Suprapubic skin (tissue), 4 donors: Measurements from ENCODE around the gene WBP1L. TPM values are rescaled to one million over a fixed set of nuclear protein-coding genes. Genes with fewer than 3 reads are reported as not detected.
A peak's percentile ranks its signal among the peaks of the same experiment; 100 is the strongest.

Experiments
- DNase-seq, 2 donors: peaks; one replicate each; pipeline ENCODE4 v3.0.0-alpha.2; 2019; ENCODE audit warnings: low spot score in 2 of 2
- H3K27ac ChIP-seq: fragments of 200-600 bp; sonication (generic); one replicate; pipeline ENCODE4 v1.5.1; 2019
- H3K27me3 ChIP-seq: fragments of 200-600 bp; sonication (generic); one replicate; pipeline ENCODE4 v1.5.1; 2019
- H3K36me3 ChIP-seq: fragments of 200-600 bp; sonication (generic); one replicate; pipeline ENCODE4 v1.5.1; 2019
- H3K4me1 ChIP-seq: fragments of 200-600 bp; sonication (generic); one replicate; pipeline ENCODE4 v1.5.1; 2019
- H3K4me3 ChIP-seq: fragments of 200-600 bp; sonication (generic); one replicate; pipeline ENCODE4 v1.5.1; 2019; ENCODE audit warnings: mild to moderate bottlenecking
- H3K9me3 ChIP-seq: fragments of 200-600 bp; sonication (generic); one replicate; pipeline ENCODE4 v1.5.1; 2019
- CTCF ChIP-seq, 2 donors: fragments of 200-600 bp in 1 of 2; fragments of 450-650 bp in 1 of 2; sonication (generic) in 1 of 2; IDR thresholded peaks; one replicate each; pipeline ENCODE4 v1.5.1; 2016 to 2019; ENCODE audit warnings: antibody characterized with exemption in 2 of 2, mild to moderate bottlenecking in 1 of 2, moderate library complexity in 1 of 2
- EP300 ChIP-seq: sonication (generic); formaldehyde crosslinking; IDR thresholded peaks from one replicate; pipeline ENCODE4 v1.6.1; 2017; ENCODE audit warnings: antibody characterized with exemption
- POLR2A ChIP-seq, 2 donors: fragments of 450-650 bp; IDR thresholded peaks; one replicate each; pipeline ENCODE4 v1.6.1; 2017; ENCODE audit warnings: antibody characterized with exemption in 2 of 2, mild to moderate bottlenecking in 2 of 2, moderate library complexity in 2 of 2
- POLR2AphosphoS5 ChIP-seq, 3 donors: sonication (generic); formaldehyde crosslinking; IDR thresholded peaks; one replicate each; pipeline ENCODE4 v1.6.1; 2017; ENCODE audit warnings: antibody characterized with exemption in 3 of 3
- WGBS: methylation state at CpG from one replicate; pipeline ENCODE4 v1.1.5; 2018; 5-methylcytosine and 5-hydroxymethylcytosine counted together
- total RNA-seq, 4 donors: library from RNA; depleted of rRNA; stranded (reverse); fragments of >200 nt; gene quantifications; one replicate each; pipeline ENCODE4 v1.1.0, GENCODE V29; 2016

WBP1L gene
- total RNA-seq, 4 donors from 2014 or later, result 103 to 166 (median 125) TPM

GRCh38 chr10:102801496-102801895 is 57.7 kb downstream of the WBP1L start:
- no peak for TF ChIP-seq EP300
- no peak for TF ChIP-seq CTCF (IDR thresholded peaks at IDR 0.05)
- no peak for TF ChIP-seq POLR2AphosphoS5 (IDR thresholded peaks at IDR 0.05)
- TF ChIP-seq POLR2A (IDR thresholded peaks at IDR 0.05), result no peak
- 9% methylated on average over 2 of the region's 2 CpGs for WGBS
- no peak for DNase-seq

DNA sequence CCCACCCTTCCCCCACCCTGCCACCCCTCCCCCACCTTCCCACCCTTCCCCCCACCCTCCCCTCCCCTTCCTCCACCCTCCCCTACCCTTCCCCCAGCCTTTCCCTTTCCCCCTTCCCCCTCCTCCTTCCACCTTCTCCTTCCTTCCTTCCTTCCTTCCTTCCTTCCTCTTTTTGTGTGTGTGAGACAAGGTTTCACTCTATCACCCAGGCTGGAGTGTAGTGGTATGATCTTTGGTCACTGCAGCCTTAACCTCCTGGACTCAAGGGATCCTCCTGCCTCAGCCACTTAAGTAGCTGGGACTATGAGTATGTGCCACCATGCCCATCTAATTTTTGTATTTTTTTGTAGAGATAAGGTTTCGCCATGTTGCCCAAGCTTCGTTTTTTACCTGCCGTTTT is 58.2 kb downstream of the WBP1L start:
- no peak for TF ChIP-seq CTCF (IDR thresholded peaks at IDR 0.05)
- peak overlapping the region; percentile 72 for H3K27ac ChIP-seq
- H3K4me3 ChIP-seq, result no peak overlapping the region
- no peak for DNase-seq
- no peaks in the 10 kb centered on the region for H3K9me3 ChIP-seq
- peaks cover 24% of the 10 kb centered on the region for H3K36me3 ChIP-seq
- H3K27me3 ChIP-seq, result no peaks in the 10 kb centered on the region
- 37% methylated on average over 3 of the region's 3 CpGs for WGBS
- peaks cover 62% of the 10 kb centered on the region for H3K4me1 ChIP-seq

More at GRCh38 chr10:102801496-102801895, 57.7 kb downstream of the WBP1L start:
- H3K36me3 ChIP-seq, result peaks cover 24% of the 10 kb centered on the region
- H3K27me3 ChIP-seq, result no peaks in the 10 kb centered on the region
- H3K27ac ChIP-seq, result peak overlapping the region; percentile 72
- no peak overlapping the region for H3K4me3 ChIP-seq
- no peaks in the 10 kb centered on the region for H3K9me3 ChIP-seq
- H3K4me1 ChIP-seq, result peaks cover 67% of the 10 kb centered on the region

GRCh38 chr10:102802920-102803534 is 59.3 kb downstream of the WBP1L start:
- Histone ChIP-seq H3K4me3 (no peak overlapping the region), H3K9me3 (no peaks in the 10 kb centered on the region), H3K36me3 (peaks cover 21% of the 10 kb centered on the region), H3K27me3 (no peaks in the 10 kb centered on the region), H3K4me1 (peaks cover 52% of the 10 kb centered on the region), H3K27ac (peak overlapping the region; percentile 72)
- TF ChIP-seq CTCF (IDR thresholded peaks at IDR 0.05) (no peak), POLR2AphosphoS5 (IDR thresholded peaks at IDR 0.05) (peak in 1 of 3 donors; percentile 49)
- peak in 1 of 2 donors; percentile 84 for DNase-seq
- 51% methylated on average over 6 of the region's 6 CpGs for WGBS

DNA sequence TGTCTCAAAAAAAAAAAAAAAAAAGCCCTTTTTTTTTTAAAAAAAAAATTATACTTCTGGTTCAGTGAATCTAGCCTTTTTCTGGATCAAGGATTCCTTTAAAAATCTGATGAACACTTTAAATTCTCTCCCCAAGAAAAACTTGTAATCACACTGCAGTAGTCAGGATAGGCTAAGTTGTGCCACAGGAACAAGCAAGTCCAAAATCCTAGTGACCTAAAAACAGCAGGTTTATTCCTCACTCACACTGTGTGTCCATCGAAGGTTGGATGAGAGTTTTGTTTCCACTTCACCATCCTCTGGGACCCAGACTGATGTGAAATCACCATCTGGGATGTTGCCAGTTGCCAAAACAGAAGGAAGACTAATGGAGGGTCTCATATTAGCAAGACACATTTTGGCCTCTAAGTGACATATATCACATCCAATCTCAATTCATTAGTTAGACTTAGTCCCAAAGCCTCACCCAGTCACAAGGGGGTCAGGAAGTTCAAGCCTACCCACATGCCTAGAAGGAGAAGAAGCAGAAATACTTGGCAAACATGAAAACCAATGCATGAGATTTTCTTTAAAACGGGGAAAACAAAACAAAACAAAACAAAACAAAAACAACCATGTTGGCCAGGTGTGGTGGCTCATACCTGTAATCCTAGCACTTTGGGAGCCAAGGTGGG is 60.8 kb downstream of the WBP1L start:
- Histone ChIP-seq H3K27ac (no peak overlapping the region), H3K4me3 (no peak overlapping the region), H3K4me1 (peaks cover 43% of the 10 kb centered on the region), H3K36me3 (peaks cover 8% of the 10 kb centered on the region), H3K9me3 (no peaks in the 10 kb centered on the region), H3K27me3 (no peaks in the 10 kb centered on the region)
- no peak for TF ChIP-seq CTCF (IDR thresholded peaks at IDR 0.05)
- TF ChIP-seq POLR2AphosphoS5 (IDR thresholded peaks at IDR 0.05), result no peak
- TF ChIP-seq POLR2A (IDR thresholded peaks at IDR 0.05), result no peak
- TF ChIP-seq EP300, result no peak
- 86% methylated on average over 2 of the region's 2 CpGs for WGBS
- DNase-seq, result no peak

- DNase-seq, result no peak
- Histone ChIP-seq H3K9me3 (no peaks in the 10 kb centered on the region), H3K36me3 (peaks cover 34% of the 10 kb centered on the region), H3K27ac (no peak overlapping the region), H3K27me3 (no peaks in the 10 kb centered on the region), H3K4me1 (peaks cover 11% of the 10 kb centered on the region), H3K4me3 (no peak overlapping the region)
- 66% methylated on average over 4 of the region's 4 CpGs for WGBS
- TF ChIP-seq POLR2A (IDR thresholded peaks at IDR 0.05), result no peak
- TF ChIP-seq EP300, result no peak
- TF ChIP-seq POLR2AphosphoS5 (IDR thresholded peaks at IDR 0.05), result no peak
- no peak for TF ChIP-seq CTCF (IDR thresholded peaks at IDR 0.05)
These were observed 64.6 kb downstream of the WBP1L start for GRCh38 chr10:102808380-102808779.
